ENCODE results near the gene NETO2. TPM values are rescaled to one million over a fixed set of nuclear protein-coding genes. Genes with fewer than 3 reads are reported as not detected.

The NETO2 gene
- total RNA-seq, 5 donors from 2014 or later (not counting 1 experiment from before 2014, with no cell fraction given): 1.4 to 4.1 (median 2.1) TPM

DNA sequence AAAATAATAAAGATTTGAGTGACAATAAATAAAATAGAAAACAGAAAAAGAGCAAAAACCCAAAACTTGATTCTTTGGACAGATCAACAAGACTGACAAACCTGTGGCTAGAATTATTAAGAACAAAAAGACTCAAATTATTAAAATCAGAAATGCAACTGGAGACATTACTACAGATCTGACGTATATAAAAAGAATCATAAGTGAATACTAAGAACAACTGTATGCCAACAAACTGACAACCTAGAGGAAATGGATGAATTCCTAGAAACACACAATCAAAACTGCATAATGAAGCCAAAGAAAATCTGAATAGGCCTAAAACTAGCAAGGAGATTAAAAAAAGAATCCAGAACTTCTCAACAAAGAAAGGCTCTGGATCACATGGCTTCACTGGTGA is 47.4 kb downstream of the NETO2 start:
- ATAC-seq (replicated peaks in 1 of 4) (no peak), DNase-seq (no peak)
- Histone ChIP-seq H3K4me3 (ENCODE audit: control insufficient read depth in 1 of 2, extremely low read depth in 1 of 2, low read length in 1 of 2) (no peak overlapping the region), H3K27ac (ENCODE audit: low read length) (no peak overlapping the region), H3K27me3 (replicated peaks in 1 of 2; ENCODE audit: control insufficient read depth in 2 of 2, extremely low read depth in 1 of 2, insufficient read depth in 2 of 2, low read length in 1 of 2) (no peaks in the 10 kb centered on the region), H3K36me3 (ENCODE audit: control insufficient read depth in 2 of 2, extremely low read depth in 1 of 2, insufficient read depth in 1 of 2, low read length in 1 of 2) (no peaks in the 10 kb centered on the region), H3K4me1 (ENCODE audit: control insufficient read depth in 1 of 2, extremely low read depth in 1 of 2, insufficient read depth in 2 of 2, low read length in 2 of 2) (no peaks in the 10 kb centered on the region), H3K9me3 (no peaks in the 10 kb centered on the region)
- peaks cover 10% of the 10 kb centered on the region for H3K36me3 Mint-ChIP-seq
- no peak overlapping the region for H3K27ac Mint-ChIP-seq
- H3K4me1 Mint-ChIP-seq: no peaks in the 10 kb centered on the region
- peaks cover 5 to 12% of the 10 kb centered on the region in 2 donors for H3K27me3 Mint-ChIP-seq
- POLR2A ChIA-PET: no interaction called here
- no peaks in the 10 kb centered on the region for H3K9me3 Mint-ChIP-seq
- CTCF ChIA-PET: no interaction called here
- no peak overlapping the region for H3K4me3 Mint-ChIP-seq
- WGBS (ENCODE audit: insufficient coverage): no CpG with 5 or more reads among the region's 1 CpG

DNA sequence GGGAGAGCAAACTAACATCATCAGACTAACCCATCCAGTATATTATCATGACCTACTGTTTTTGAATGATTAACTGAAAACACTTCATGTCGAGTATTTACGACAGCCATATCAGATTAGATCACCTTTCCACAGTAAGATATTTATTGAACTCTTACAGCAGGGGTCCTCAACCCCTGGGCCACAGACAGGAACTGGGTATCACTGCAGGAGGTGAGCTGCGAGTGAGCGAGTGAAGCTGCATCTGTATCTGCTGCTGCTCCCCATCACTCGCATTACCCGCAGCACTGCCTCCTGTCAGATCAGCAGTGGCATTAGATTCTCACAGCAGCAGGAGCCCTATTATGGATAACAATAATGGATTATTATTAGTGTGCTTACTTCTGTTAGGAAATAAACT is 59.5 kb downstream of the NETO2 start:
- H3K4me3 ChIP-seq (ENCODE audit: control insufficient read depth in 1 of 2, extremely low read depth in 1 of 2, low read length in 1 of 2): no peak overlapping the region
- DNase-seq (no peak), ATAC-seq (replicated peaks in 1 of 4) (no peak)
- Mint-ChIP-seq H3K27ac (no peak overlapping the region), H3K4me3 (no peak overlapping the region), H3K4me1 (no peaks in the 10 kb centered on the region), H3K27me3 (no peaks in the 10 kb centered on the region), H3K9me3 (no peaks in the 10 kb centered on the region), H3K36me3 (no peaks in the 10 kb centered on the region)
- H3K9me3 ChIP-seq: no peaks in the 10 kb centered on the region
- 100% methylated on average over 5 of the region's 6 CpGs for WGBS (ENCODE audit: insufficient coverage)
- H3K27ac ChIP-seq (ENCODE audit: low read length): no peak overlapping the region
- POLR2A ChIA-PET: no interaction called here
- H3K4me1 ChIP-seq (ENCODE audit: control insufficient read depth in 1 of 2, extremely low read depth in 1 of 2, insufficient read depth in 2 of 2, low read length in 2 of 2): no peaks in the 10 kb centered on the region
- H3K36me3 ChIP-seq (ENCODE audit: control insufficient read depth in 2 of 2, extremely low read depth in 1 of 2, insufficient read depth in 1 of 2, low read length in 1 of 2): no peaks in the 10 kb centered on the region
- CTCF ChIA-PET: no interaction called here
- H3K27me3 ChIP-seq (replicated peaks in 1 of 2; ENCODE audit: control insufficient read depth in 2 of 2, extremely low read depth in 1 of 2, insufficient read depth in 2 of 2, low read length in 1 of 2): no peaks in the 10 kb centered on the region

DNA sequence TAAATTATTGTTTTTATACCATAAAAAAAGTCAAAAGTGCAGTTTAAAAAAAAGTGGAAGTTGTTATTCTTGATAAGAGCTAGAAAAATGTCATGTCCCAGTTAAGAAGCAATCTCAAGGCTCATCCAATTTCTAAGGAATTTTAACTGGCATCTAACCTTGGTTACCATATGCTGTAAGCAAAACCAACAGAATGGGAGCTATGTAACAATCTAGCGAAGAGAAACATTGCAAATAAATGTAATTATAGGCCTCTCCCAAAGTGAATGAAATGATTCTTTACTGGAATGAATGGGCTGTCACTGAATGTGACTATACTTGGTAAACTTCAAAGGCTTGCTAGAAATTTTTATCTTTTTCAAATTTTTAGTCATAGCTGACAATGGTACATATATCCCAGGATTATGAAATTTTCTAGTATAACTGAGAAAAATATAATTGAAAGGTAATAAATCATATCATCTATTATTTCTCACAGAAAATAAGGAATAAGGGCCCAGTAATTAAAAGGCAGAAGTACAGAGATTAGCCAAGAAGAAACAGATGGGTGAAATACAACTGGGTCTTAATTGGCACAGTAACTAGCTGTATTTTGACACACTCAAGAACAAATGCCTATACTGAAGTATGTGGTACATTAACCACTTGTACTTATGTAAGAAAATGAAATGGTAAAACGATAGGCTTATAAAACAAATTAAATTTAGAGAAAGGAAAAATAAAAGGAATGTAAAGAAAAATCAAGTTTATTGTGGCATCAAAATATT is 61.5 kb downstream of the NETO2 start:
- Histone ChIP-seq H3K4me3 (ENCODE audit: control insufficient read depth in 1 of 2, extremely low read depth in 1 of 2, low read length in 1 of 2) (no peak overlapping the region), H3K27ac (ENCODE audit: low read length) (no peak overlapping the region), H3K36me3 (ENCODE audit: control insufficient read depth in 2 of 2, extremely low read depth in 1 of 2, insufficient read depth in 1 of 2, low read length in 1 of 2) (no peaks in the 10 kb centered on the region), H3K4me1 (ENCODE audit: control insufficient read depth in 1 of 2, extremely low read depth in 1 of 2, insufficient read depth in 2 of 2, low read length in 2 of 2) (no peaks in the 10 kb centered on the region), H3K27me3 (replicated peaks in 1 of 2; ENCODE audit: control insufficient read depth in 2 of 2, extremely low read depth in 1 of 2, insufficient read depth in 2 of 2, low read length in 1 of 2) (no peaks in the 10 kb centered on the region), H3K9me3 (no peaks in the 10 kb centered on the region)
- Mint-ChIP-seq H3K27ac (no peak overlapping the region), H3K4me1 (no peaks in the 10 kb centered on the region), H3K9me3 (no peaks in the 10 kb centered on the region), H3K36me3 (no peaks in the 10 kb centered on the region), H3K4me3 (no peak overlapping the region), H3K27me3 (no peaks in the 10 kb centered on the region)
- ChIA-PET POLR2A (interaction anchor here in 1 of 2 donors (0.6 kb wide), 1 partner anchor 446 kb away, joined by 4 read pairs; no protein-coding TSS in a partner anchor), CTCF (no interaction called here)
- no peak for ATAC-seq (replicated peaks in 1 of 4)
- WGBS (ENCODE audit: insufficient coverage): no CpG with 5 or more reads among the region's 2 CpGs
- no peak for DNase-seq

DNA sequence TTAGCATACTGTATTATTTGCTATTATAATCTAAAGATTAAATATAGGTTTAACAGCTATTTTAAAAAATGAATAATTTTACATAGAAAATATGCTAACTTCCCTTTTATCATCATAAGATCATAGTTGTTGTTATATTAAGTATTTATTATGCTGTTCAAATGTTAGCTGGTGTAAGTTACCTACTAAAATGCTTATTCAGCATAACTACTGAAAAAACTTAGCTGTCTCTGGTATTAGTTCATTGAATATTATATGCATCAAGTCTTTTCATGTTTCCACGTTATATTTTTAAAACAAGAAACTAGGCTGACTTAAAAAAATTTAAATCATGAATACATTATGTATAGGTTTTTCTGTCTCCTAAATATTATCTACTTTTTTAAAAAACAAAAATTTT is 62.6 kb downstream of the NETO2 start:
- H3K4me1 ChIP-seq (ENCODE audit: control insufficient read depth in 1 of 2, extremely low read depth in 1 of 2, insufficient read depth in 2 of 2, low read length in 2 of 2): no peaks in the 10 kb centered on the region
- Mint-ChIP-seq H3K4me3 (no peak overlapping the region), H3K27me3 (no peaks in the 10 kb centered on the region), H3K9me3 (no peaks in the 10 kb centered on the region), H3K36me3 (no peaks in the 10 kb centered on the region), H3K27ac (no peak overlapping the region), H3K4me1 (no peaks in the 10 kb centered on the region)
- ChIA-PET POLR2A (no interaction called here), CTCF (no interaction called here)
- no peak overlapping the region for H3K27ac ChIP-seq (ENCODE audit: low read length)
- H3K36me3 ChIP-seq (ENCODE audit: control insufficient read depth in 2 of 2, extremely low read depth in 1 of 2, insufficient read depth in 1 of 2, low read length in 1 of 2): no peaks in the 10 kb centered on the region
- H3K9me3 ChIP-seq: no peaks in the 10 kb centered on the region
- ATAC-seq (replicated peaks in 1 of 4) (no peak), DNase-seq (no peak)
- no CpG with 5 or more reads among the region's 1 CpG for WGBS (ENCODE audit: insufficient coverage)
- no peaks in the 10 kb centered on the region for H3K27me3 ChIP-seq (replicated peaks in 1 of 2; ENCODE audit: control insufficient read depth in 2 of 2, extremely low read depth in 1 of 2, insufficient read depth in 2 of 2, low read length in 1 of 2)
- H3K4me3 ChIP-seq (ENCODE audit: control insufficient read depth in 1 of 2, extremely low read depth in 1 of 2, low read length in 1 of 2): no peak overlapping the region

DNA sequence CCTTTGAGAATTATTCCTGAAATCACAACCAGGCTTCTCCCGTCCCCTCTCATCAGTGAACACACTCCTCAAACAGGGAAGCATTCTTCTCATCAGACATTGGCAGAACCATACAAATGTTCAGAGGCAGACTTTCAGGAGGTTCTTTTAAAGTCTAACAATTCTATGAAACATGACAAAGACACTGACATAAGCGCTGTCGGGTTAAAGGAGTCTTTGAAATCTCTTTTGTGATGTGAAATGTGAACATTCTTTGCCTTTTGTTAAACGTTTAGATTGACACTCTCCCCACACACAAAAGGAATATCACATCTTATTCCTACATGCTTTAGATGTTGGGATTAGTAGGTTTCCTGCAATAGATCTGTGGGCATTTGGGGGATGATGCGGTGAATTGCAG is 63.9 kb downstream of the NETO2 start:
- no peaks in the 10 kb centered on the region for H3K9me3 Mint-ChIP-seq
- no peaks in the 10 kb centered on the region for H3K36me3 Mint-ChIP-seq
- Histone ChIP-seq H3K36me3 (ENCODE audit: control insufficient read depth in 2 of 2, extremely low read depth in 1 of 2, insufficient read depth in 1 of 2, low read length in 1 of 2) (no peaks in the 10 kb centered on the region), H3K27ac (ENCODE audit: low read length) (no peak overlapping the region), H3K9me3 (no peaks in the 10 kb centered on the region), H3K27me3 (replicated peaks in 1 of 2; ENCODE audit: control insufficient read depth in 2 of 2, extremely low read depth in 1 of 2, insufficient read depth in 2 of 2, low read length in 1 of 2) (no peaks in the 10 kb centered on the region), H3K4me3 (ENCODE audit: control insufficient read depth in 1 of 2, extremely low read depth in 1 of 2, low read length in 1 of 2) (no peak overlapping the region), H3K4me1 (ENCODE audit: control insufficient read depth in 1 of 2, extremely low read depth in 1 of 2, insufficient read depth in 2 of 2, low read length in 2 of 2) (no peaks in the 10 kb centered on the region)
- DNase-seq (no peak), ATAC-seq (replicated peaks in 1 of 4) (no peak)
- WGBS (ENCODE audit: insufficient coverage): 100% methylated on average over 1 of the region's 5 CpGs
- no peak overlapping the region for H3K27ac Mint-ChIP-seq
- ChIA-PET CTCF (no interaction called here), POLR2A (no interaction called here)
- no peaks in the 10 kb centered on the region for H3K4me1 Mint-ChIP-seq
- no peaks in the 10 kb centered on the region for H3K27me3 Mint-ChIP-seq
- H3K4me3 Mint-ChIP-seq: no peak overlapping the region

DNA sequence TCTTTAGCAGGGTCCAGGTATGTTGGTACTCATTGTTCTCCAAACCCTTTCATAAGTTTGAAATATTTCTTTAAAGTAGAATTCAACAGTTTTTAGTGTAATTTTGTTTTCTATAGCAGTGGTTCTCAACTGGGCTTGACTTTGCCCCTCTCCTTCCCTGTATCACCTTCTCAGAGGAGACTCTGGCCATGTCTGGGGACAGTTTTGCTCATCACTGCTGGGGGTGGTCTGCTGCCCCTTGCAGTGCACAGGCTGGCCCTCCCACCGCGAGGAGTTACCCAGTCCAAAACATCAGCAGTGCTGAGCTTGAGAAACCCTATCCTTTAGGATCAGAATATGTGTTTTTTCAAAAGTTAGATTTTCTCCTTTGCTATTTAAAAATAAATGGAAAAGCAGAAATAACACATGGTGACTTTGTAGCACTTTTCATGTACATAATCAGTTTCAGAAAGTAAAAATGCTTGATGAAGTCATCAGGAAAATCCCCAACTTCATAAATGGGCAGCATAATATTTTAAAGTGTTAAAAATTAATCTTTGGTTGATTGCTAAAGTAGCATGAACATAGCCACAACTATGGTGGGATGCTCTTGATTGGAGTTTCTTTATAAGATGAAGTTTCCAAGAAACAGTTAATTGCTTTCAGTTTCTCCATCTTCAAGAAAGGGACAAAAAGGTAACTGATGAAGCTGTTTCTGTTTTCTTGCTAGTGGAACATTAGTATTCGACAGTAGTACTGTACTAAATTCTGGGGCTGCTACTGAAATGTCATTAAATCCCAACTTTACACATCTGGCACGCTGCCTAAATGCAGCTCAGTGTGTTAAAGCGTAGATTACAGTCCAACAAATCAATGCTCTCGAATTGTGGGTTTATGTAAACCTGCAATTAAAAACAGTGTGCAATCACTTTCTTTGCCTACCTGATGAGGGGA is 70.3 kb downstream of the NETO2 start:
- H3K9me3 ChIP-seq: no peaks in the 10 kb centered on the region
- no peaks in the 10 kb centered on the region for H3K36me3 Mint-ChIP-seq
- no peak overlapping the region for H3K27ac ChIP-seq (ENCODE audit: low read length)
- ChIA-PET POLR2A (no interaction called here), CTCF (no interaction called here)
- H3K4me3 Mint-ChIP-seq: no peak overlapping the region
- WGBS (ENCODE audit: insufficient coverage): 62% methylated on average over 2 of the region's 6 CpGs
- no peaks in the 10 kb centered on the region for H3K36me3 ChIP-seq (ENCODE audit: control insufficient read depth in 2 of 2, extremely low read depth in 1 of 2, insufficient read depth in 1 of 2, low read length in 1 of 2)
- H3K4me1 ChIP-seq (ENCODE audit: control insufficient read depth in 1 of 2, extremely low read depth in 1 of 2, insufficient read depth in 2 of 2, low read length in 2 of 2): no peaks in the 10 kb centered on the region
- DNase-seq (no peak), ATAC-seq (replicated peaks in 1 of 4) (no peak)
- peaks cover 1 to 3% of the 10 kb centered on the region in 2 donors for H3K27me3 Mint-ChIP-seq
- H3K27me3 ChIP-seq (replicated peaks in 1 of 2; ENCODE audit: control insufficient read depth in 2 of 2, extremely low read depth in 1 of 2, insufficient read depth in 2 of 2, low read length in 1 of 2): peaks cover 0 to 4% of the 10 kb centered on the region in 2 experiments
- H3K4me1 Mint-ChIP-seq: peaks cover 4 to 8% (median 7%) of the 10 kb centered on the region in 3 donors
- peaks cover 0 to 6% (median 0%) of the 10 kb centered on the region in 3 donors for H3K9me3 Mint-ChIP-seq
- no peak overlapping the region for H3K27ac Mint-ChIP-seq
- H3K4me3 ChIP-seq (ENCODE audit: control insufficient read depth in 1 of 2, extremely low read depth in 1 of 2, low read length in 1 of 2): no peak overlapping the region

Measured in T-cell (primary cell).